GM13976 (cell line): ENCODE results near the gene IFIT5.
"Not testable (repeated sequence)": the region's sequence is repeated elsewhere in the genome, so short reads cannot be mapped to it uniquely, and the experiment has no call there.

ENCODE experiments used
- DNase-seq: peaks from one replicate; pipeline ENCODE4 v3.0.0; 2012; ENCODE audit warnings: low spot score
- CTCF ChIP-seq: IDR thresholded peaks from 2 replicates; pipeline ENCODE4 v1.5.1; 2012; ENCODE audit warnings: borderline replicate concordance, mild to moderate bottlenecking; ENCODE audit not compliant: insufficient read depth; ENCODE audit errors: extremely low read depth, missing control alignments, control extremely low read depth
- in situ Hi-C: fragments of 300-500 bp; cut with MboI; formaldehyde crosslinking; loops from one replicate; pipeline ENCODE4 v1.12.0; 2022; ENCODE audit warnings: low sequenced_read_pairs, mixed read lengths, inconsistent platforms; ENCODE audit not compliant: unreplicated experiment

IFIT5 gene

GRCh38 chr10:89384474-89385340 is 29.7 kb upstream of the IFIT5 start:
- TF ChIP-seq CTCF: no peak
- no peak for DNase-seq
- in situ Hi-C loops: loop anchor here (10.0 kb wide), 1 partner anchor 110 kb away; no protein-coding TSS in a partner anchor

GRCh38 chr10:89388806-89389205 is 25.6 kb upstream of the IFIT5 start:
- in situ Hi-C loops: loop anchor here (10.0 kb wide), 1 partner anchor 114 kb away; no protein-coding TSS in a partner anchor
- DNase-seq: no peak
- no peak for TF ChIP-seq CTCF

GRCh38 chr10:89389254-89389653 is 25.1 kb upstream of the IFIT5 start:
- no peak for TF ChIP-seq CTCF
- in situ Hi-C loops: loop anchor here (10.0 kb wide), 1 partner anchor 114 kb away; no protein-coding TSS in a partner anchor
- peak; percentile 32 for DNase-seq

- DNase-seq: no peak
- in situ Hi-C loops: no loop called here
Measured at GRCh38 chr10:89390476-89391225, 23.7 kb upstream of the IFIT5 start.

GRCh38 chr10:89391226-89391576 is 23.2 kb upstream of the IFIT5 start:
- in situ Hi-C loops, DNase-seq: not testable (repeated sequence)

More at GRCh38 chr10:89390476-89391225, 23.7 kb upstream of the IFIT5 start:
- TF ChIP-seq CTCF: no peak

- in situ Hi-C loops: no loop called here
- peak; percentile 53 for DNase-seq
- no peak for TF ChIP-seq CTCF
Measured at GRCh38 chr10:89391907-89392756, 22.2 kb upstream of the IFIT5 start, which contains the start of gene IFIT1. TSS of gene IFIT1 (plus strand) at chr10:89392623. CDS start at chr10:89392713, 90 bp downstream.
